Stimulated activated CD4-positive, alpha-beta T cell treated with anti-CD3 and anti-CD28 coated beads, Interleukin-2, amount 100 ng/mL, for 4 hours (primary cell): ENCODE results near the gene HAVCR1.
"Not testable (repeated sequence)": the region's sequence is repeated elsewhere in the genome, so short reads cannot be mapped to it uniquely, and the experiment has no call there.

Source experiments
- DNase-seq: peaks from one replicate; pipeline ENCODE4 v3.0.0-alpha.2; 2020; ENCODE audit warnings: low read depth

Gene HAVCR1

GRCh38 chr5:157059093-157059539 is at the start of gene HAVCR1:
TSS of gene HAVCR1 (minus strand) at chr5:157059116. CDS start at chr5:157057943, 1,173 bp downstream.
- DNase-seq = no peak

- no peak for DNase-seq
These were observed 48.6 kb upstream of the HAVCR1 start for GRCh38 chr5:157107508-157107907.

- no peak for DNase-seq
These were observed 47.9 kb upstream of the HAVCR1 start for GRCh38 chr5:157106630-157107461.

- no peak for DNase-seq
These were observed 41.3 kb upstream of the HAVCR1 start for GRCh38 chr5:157100140-157100679.

- no peak for DNase-seq
These were observed 29.6 kb upstream of the HAVCR1 start for GRCh38 chr5:157088342-157088990.

GRCh38 chr5:157086751-157087359 is 27.9 kb upstream of the HAVCR1 start:
- no peak for DNase-seq

GRCh38 chr5:157085930-157086329 is 27.0 kb upstream of the HAVCR1 start:
- no peak for DNase-seq

- DNase-seq = no peak
These were observed 21.4 kb upstream of the HAVCR1 start for GRCh38 chr5:157080286-157080685.

- no peak for DNase-seq
These were observed 17.6 kb upstream of the HAVCR1 start for GRCh38 chr5:157076558-157076957.

GRCh38 chr5:157072508-157072907 is 13.6 kb upstream of the HAVCR1 start:
- no peak for DNase-seq

GRCh38 chr5:157069949-157070348 is 11.0 kb upstream of the HAVCR1 start:
- DNase-seq = no peak

- no peak for DNase-seq
These were observed 9.9 kb upstream of the HAVCR1 start for GRCh38 chr5:157068785-157069184.

- DNase-seq = no peak
These were observed 9.4 kb upstream of the HAVCR1 start for GRCh38 chr5:157068339-157068738.

GRCh38 chr5:157067005-157067404 is 8.1 kb upstream of the HAVCR1 start:
- DNase-seq = no peak

- no peak for DNase-seq
These were observed 7.2 kb upstream of the HAVCR1 start for GRCh38 chr5:157066080-157066479.

- DNase-seq = no peak
These were observed 5.0 kb upstream of the HAVCR1 start for GRCh38 chr5:157063776-157064430.

- DNase-seq = no peak
These were observed 975 bp upstream of the HAVCR1 start for GRCh38 chr5:157059891-157060290.

GRCh38 chr5:157057459-157058370 is 1.2 kb downstream of the HAVCR1 start:
- DNase-seq = no peak

- not testable (repeated sequence) for DNase-seq
These were observed 2.1 kb downstream of the HAVCR1 start for GRCh38 chr5:157056848-157057247.

GRCh38 chr5:157051604-157052245 is 7.2 kb downstream of the HAVCR1 start:
- DNase-seq = no peak

GRCh38 chr5:157050050-157050449 is 8.9 kb downstream of the HAVCR1 start:
- no peak for DNase-seq
